K562 (cell line): ENCODE data around the gene HOXA13.

Experiments
- EZH2 ChIP-seq: IDR thresholded peaks from 2 replicates; pipeline ENCODE4 v1.6.1; 2012; ENCODE audit warnings: low read depth, mild to moderate bottlenecking, inconsistent platforms, low read length, borderline replicate concordance
- PCBP2 ChIP-seq: fragments of 200-400 bp; formaldehyde crosslinking; IDR thresholded peaks from 2 replicates; pipeline ENCODE4 v1.6.1; 2018; ENCODE audit warnings: low read length, low read depth, mild to moderate bottlenecking, moderate library complexity; ENCODE audit not compliant: poor library complexity, severe bottlenecking
- POLR2A ChIP-seq: fragments of 450-650 bp; conservative IDR thresholded peaks from 2 replicates; pipeline ENCODE4 v1.6.1; 2016
- ZNF324 ChIP-seq: fragments of 250-450 bp; sonication (Bioruptor Pico); IDR thresholded peaks from 2 replicates; pipeline ENCODE4 v1.4.0; 2020; ENCODE audit warnings: mild to moderate bottlenecking
- ZNF696 ChIP-seq: fragments of 250-450 bp; sonication (Bioruptor Pico); conservative IDR thresholded peaks from 2 replicates; pipeline ENCODE4 v1.4.0; 2020; ENCODE audit warnings: mild to moderate bottlenecking, moderate library complexity
- TF ChIP-seq, protein P1 (sequence below), 3 experiments: IDR thresholded peaks in 2 of 3; conservative IDR thresholded peaks in 1 of 3; 2 replicates each; pipeline ENCODE4 v1.5.1; 2011 to 2012; ENCODE audit warnings: low read length in 3 of 3, mild to moderate bottlenecking in 3 of 3, control low read depth in 2 of 3, improper control_type of control experiment in 1 of 3, inconsistent platforms in 1 of 3, low read depth in 1 of 3, mixed read lengths in 1 of 3, moderate library complexity in 1 of 3; ENCODE audit not compliant: insufficient read depth in 2 of 3

DNA sequence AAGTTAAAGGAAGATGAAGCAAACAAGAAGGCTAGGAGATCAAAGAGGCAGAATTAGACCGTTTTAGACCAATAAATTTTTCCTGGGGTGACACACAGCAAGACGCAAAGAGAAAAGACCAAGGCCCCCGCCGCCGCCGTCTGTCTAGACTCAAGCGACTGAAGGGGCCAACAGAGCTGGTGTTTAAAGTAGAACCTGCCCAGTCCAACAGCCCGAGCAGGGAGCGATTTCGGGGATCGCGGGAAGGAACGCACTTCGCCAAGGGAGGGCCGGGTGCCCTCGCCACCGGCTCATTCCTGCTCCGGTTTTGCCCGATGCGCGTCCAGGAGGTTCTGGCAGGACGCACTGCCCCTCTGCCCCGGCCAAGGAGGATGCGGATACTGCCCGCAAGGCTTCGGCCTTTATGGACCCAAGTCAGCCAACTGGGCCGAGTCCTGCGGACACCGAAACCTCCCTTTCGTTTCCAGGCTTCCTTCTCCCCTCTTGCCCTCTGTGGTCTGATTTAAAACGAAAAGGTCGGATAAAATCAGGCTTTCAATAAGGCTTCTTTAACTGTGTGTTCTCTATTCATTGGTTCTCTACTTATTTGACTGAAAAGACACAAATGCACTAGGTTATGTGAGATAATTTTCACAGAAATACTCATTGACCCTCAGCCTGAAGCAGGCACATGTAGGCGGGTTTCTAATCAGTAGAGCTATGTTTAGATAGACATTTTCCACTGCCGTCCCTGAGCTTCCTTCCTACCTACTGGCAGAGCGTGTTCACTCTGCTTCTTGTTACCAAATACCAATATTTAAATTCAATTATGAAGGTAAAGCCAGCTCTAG lies 41.2 kb downstream of the HOXA13 start:
- TF ChIP-seq ZNF696 = no peak
- no peak for TF ChIP-seq PCBP2
- no peak for TF ChIP-seq ZNF324 (CRISPR knock-in tag)
- no peak for TF ChIP-seq EZH2
- TF ChIP-seq, protein P1, sequence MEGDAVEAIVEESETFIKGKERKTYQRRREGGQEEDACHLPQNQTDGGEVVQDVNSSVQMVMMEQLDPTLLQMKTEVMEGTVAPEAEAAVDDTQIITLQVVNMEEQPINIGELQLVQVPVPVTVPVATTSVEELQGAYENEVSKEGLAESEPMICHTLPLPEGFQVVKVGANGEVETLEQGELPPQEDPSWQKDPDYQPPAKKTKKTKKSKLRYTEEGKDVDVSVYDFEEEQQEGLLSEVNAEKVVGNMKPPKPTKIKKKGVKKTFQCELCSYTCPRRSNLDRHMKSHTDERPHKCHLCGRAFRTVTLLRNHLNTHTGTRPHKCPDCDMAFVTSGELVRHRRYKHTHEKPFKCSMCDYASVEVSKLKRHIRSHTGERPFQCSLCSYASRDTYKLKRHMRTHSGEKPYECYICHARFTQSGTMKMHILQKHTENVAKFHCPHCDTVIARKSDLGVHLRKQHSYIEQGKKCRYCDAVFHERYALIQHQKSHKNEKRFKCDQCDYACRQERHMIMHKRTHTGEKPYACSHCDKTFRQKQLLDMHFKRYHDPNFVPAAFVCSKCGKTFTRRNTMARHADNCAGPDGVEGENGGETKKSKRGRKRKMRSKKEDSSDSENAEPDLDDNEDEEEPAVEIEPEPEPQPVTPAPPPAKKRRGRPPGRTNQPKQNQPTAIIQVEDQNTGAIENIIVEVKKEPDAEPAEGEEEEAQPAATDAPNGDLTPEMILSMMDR (IDR thresholded peaks at IDR 0.05 in 2 of 3, conservative IDR thresholded peaks at IDR 0.05 in 1 of 3; ENCODE audit: insufficient read depth in 2 of 3, low read depth in 1 of 3, low read length in 3 of 3) = no peak
- TF ChIP-seq POLR2A = no peak
